HCT116 (cell line): ENCODE measurements around the gene C16orf74. TPM values are rescaled to one million over a fixed set of nuclear protein-coding genes. Genes with fewer than 3 reads are reported as not detected.

Experiments
- ATAC-seq: fragments of 200-7000 bp; cut with Tn5 transposase; 2 replicates; pipeline ENCODE4 v1.9.1; 2020; ENCODE audit warnings: mild to moderate bottlenecking, moderate library complexity
- BruUV-seq: library from RNA; stranded (reverse); fragments of 400-500 nt; replicated peaks from 2 replicates; lab custom pipeline; 2021; lab: Mats Ljungman, UMichigan
- CTCF ChIA-PET: fragments of 300-600 bp; sonication (Branson Sonifier 250); formaldehyde crosslinking; loops from one replicate; lab custom pipeline; 2021; ENCODE audit warnings: antibody characterized with exemption; lab: Charles Lee
- POLR2A ChIA-PET: fragments of 300-600, 350-600 bp; sonication (Branson Sonifier 250); formaldehyde crosslinking; loops from one replicate; lab custom pipeline; 2021; ENCODE audit warnings: antibody characterized with exemption; lab: Charles Lee
- RAD21 ChIA-PET, 2 experiments: fragments of 300-600 bp; sonication (Branson Sonifier 250); formaldehyde crosslinking; loops; one replicate each; lab custom pipeline; 2023; ENCODE audit warnings: low total read pairs in 2 of 2; ENCODE audit not compliant: uncharacterized antibody in 2 of 2, unreplicated experiment in 2 of 2, low non-redundant PET in 1 of 2; lab: Charles Lee
- DNase-seq: peaks from one replicate; pipeline ENCODE4 v3.0.0-alpha.2; 2010; ENCODE audit warnings: low read depth, low spot score
- H2AFZ ChIP-seq: fragments of 200-600 bp; shearing (Covaris generic), sonication (generic); 2 replicates; pipeline ENCODE4 v1.6.1; 2017; ENCODE audit warnings: low read depth, mixed run types, mixed read lengths, antibody characterized with exemption, low read length; ENCODE audit not compliant: poor library complexity, severe bottlenecking
- H3K27ac ChIP-seq: 2 replicates; pipeline ENCODE4 v1.5.1; 2012; ENCODE audit warnings: low read depth, low read length
- H3K27me3 ChIP-seq: fragments of 200-600 bp; sonication (generic); 2 replicates; pipeline ENCODE4 v1.6.1; 2016; ENCODE audit warnings: mixed run types, low read length, mixed read lengths; ENCODE audit not compliant: insufficient read depth
- H3K36me3 ChIP-seq, 2 experiments: fragments of 200-500 bp in 1 of 2; fragments of 200-600 bp in 1 of 2; sonication (Bioruptor generic) in 1 of 2; sonication (generic) in 1 of 2; 2 replicates each; pipeline versions ENCODE4 v1.5.1 to v1.6.1; 2014 to 2016; ENCODE audit warnings: low read length in 2 of 2, inconsistent platforms in 1 of 2, mixed read lengths in 1 of 2, mixed run types in 1 of 2; ENCODE audit not compliant: insufficient read depth in 2 of 2, control insufficient read depth in 1 of 2
- H3K4me1 ChIP-seq, 2 experiments: fragments of 200-600 bp in 1 of 2; sonication (generic) in 1 of 2; 2 replicates each; pipeline versions ENCODE4 v1.5.1 to v1.6.1; 2012 to 2017; ENCODE audit warnings: low read length in 2 of 2, inconsistent platforms in 1 of 2, mild to moderate bottlenecking in 1 of 2, mixed read lengths in 1 of 2, mixed run types in 1 of 2, moderate library complexity in 1 of 2; ENCODE audit not compliant: insufficient read depth in 2 of 2, control insufficient read depth in 1 of 2
- H3K4me2 ChIP-seq: fragments of 200-600 bp; sonication (generic); 2 replicates; pipeline ENCODE4 v1.6.1; 2017; ENCODE audit warnings: mixed run types, low read length, mixed read lengths
- H3K4me3 ChIP-seq, 2 experiments: fragments of 200-600 bp in 1 of 2; sonication (generic) in 1 of 2; replicated peaks in 1 of 2; 2 replicates each; pipeline ENCODE4 v1.5.1; 2011 to 2016; ENCODE audit warnings: low read length in 2 of 2, control low read depth in 1 of 2, low read depth in 1 of 2, mild to moderate bottlenecking in 1 of 2, mixed read lengths in 1 of 2, mixed run types in 1 of 2
- H3K79me2 ChIP-seq: fragments of 200-600 bp; sonication (generic); 2 replicates; pipeline ENCODE4 v1.6.1; 2017; ENCODE audit warnings: mild to moderate bottlenecking, mixed run types, low read length, moderate library complexity, mixed read lengths; ENCODE audit not compliant: insufficient read depth
- H3K9ac ChIP-seq: fragments of 200-600 bp; sonication (generic); 2 replicates; pipeline ENCODE4 v1.6.1; 2016; ENCODE audit warnings: low read length, mixed read lengths
- H3K9me2 ChIP-seq: fragments of 200-600 bp; sonication (generic), shearing (Covaris generic); 2 replicates; pipeline ENCODE4 v1.6.1; 2017; ENCODE audit warnings: mixed run types, mild to moderate bottlenecking, moderate library complexity; ENCODE audit not compliant: insufficient read depth
- H3K9me3 ChIP-seq, 2 experiments: fragments of 200-500 bp in 1 of 2; fragments of 200-600 bp in 1 of 2; sonication (Bioruptor generic) in 1 of 2; sonication (generic) in 1 of 2; 2 replicates each; pipeline ENCODE4 v1.6.1; 2014 to 2017; ENCODE audit warnings: low read length in 2 of 2, mixed read lengths in 2 of 2, inconsistent platforms in 1 of 2, low read depth in 1 of 2, mild to moderate bottlenecking in 1 of 2, mixed run types in 1 of 2, moderate library complexity in 1 of 2; ENCODE audit not compliant: control insufficient read depth in 1 of 2, insufficient read depth in 1 of 2
- H4K20me1 ChIP-seq: fragments of 200-600 bp; sonication (generic), shearing (Covaris generic); 2 replicates; pipeline ENCODE4 v1.6.1; 2017; ENCODE audit warnings: mixed run types, mild to moderate bottlenecking, moderate library complexity; ENCODE audit not compliant: insufficient read depth
- CEBPB ChIP-seq: IDR thresholded peaks from 2 replicates; pipeline ENCODE4 v1.6.1; 2012; ENCODE audit warnings: low read depth
- CTCF ChIP-seq, 3 experiments: fragments of 200-600 bp in 1 of 3; sonication (generic) in 1 of 3; IDR thresholded peaks in 2 of 3; conservative IDR thresholded peaks in 1 of 3; 2 replicates each; pipeline ENCODE4 v1.5.1; 2012 to 2017; ENCODE audit warnings: low read depth in 2 of 3, low read length in 2 of 3, antibody characterized with exemption in 1 of 3, borderline replicate concordance in 1 of 3, control low read depth in 1 of 3, mild to moderate bottlenecking in 1 of 3, mixed read lengths in 1 of 3, mixed run types in 1 of 3, moderate library complexity in 1 of 3; ENCODE audit not compliant: insufficient read depth in 1 of 3
- EGR1 ChIP-seq: IDR thresholded peaks from 2 replicates; pipeline ENCODE4 v1.6.1; 2012; ENCODE audit warnings: low read depth
- EZH2phosphoT487 ChIP-seq: fragments of 200-600 bp; IDR thresholded peaks from 2 replicates; pipeline ENCODE4 v1.6.1; 2018; ENCODE audit warnings: antibody characterized with exemption, borderline replicate concordance
- JUND ChIP-seq: IDR thresholded peaks from 2 replicates; pipeline ENCODE4 v1.6.1; 2012
- MAX ChIP-seq: IDR thresholded peaks from 2 replicates; pipeline ENCODE4 v1.6.1; 2012
- RAD21 ChIP-seq: IDR thresholded peaks from 2 replicates; pipeline ENCODE4 v1.6.1; 2012; ENCODE audit warnings: low read depth, mild to moderate bottlenecking
- SIN3A ChIP-seq: IDR thresholded peaks from 2 replicates; pipeline ENCODE4 v1.6.1; 2012; ENCODE audit warnings: low read depth
- SP1 ChIP-seq: IDR thresholded peaks from 2 replicates; pipeline ENCODE4 v1.6.1; 2012; ENCODE audit warnings: low read depth
- YY1 ChIP-seq: IDR thresholded peaks from 2 replicates; pipeline ENCODE4 v1.6.1; 2011; ENCODE audit warnings: low read length, low read depth, moderate library complexity, mild to moderate bottlenecking; ENCODE audit not compliant: insufficient replicate concordance; ENCODE audit errors: extremely low read depth
- ZBTB33 ChIP-seq: IDR thresholded peaks from 2 replicates; pipeline ENCODE4 v1.6.1; 2011; ENCODE audit warnings: mild to moderate bottlenecking, low read length, moderate library complexity; ENCODE audit not compliant: insufficient replicate concordance; ENCODE audit errors: extremely low read depth
- ZNF274 ChIP-seq: fragments of 200-500 bp; sonication (Bioruptor generic); IDR thresholded peaks from 2 replicates; pipeline ENCODE4 v1.6.1; 2014; ENCODE audit warnings: mild to moderate bottlenecking, low read depth, low read length, inconsistent platforms
- intact Hi-C: fragments of 100-400 bp; cut with micrococcal nuclease; formaldehyde crosslinking; loops from 2 replicates; pipeline ENCODE4 v1.10.0; 2022
- total RNA-seq: library from RNA; stranded (reverse); gene quantifications from one replicate; pipeline ENCODE4 v1.2.1, GENCODE V29; 2021; ENCODE audit not compliant: unreplicated experiment

The C16orf74 gene
- total RNA-seq, 1 experiment from 2014 or later: 30.0 TPM

- Histone ChIP-seq H3K27me3 (no peaks in the 10 kb centered on the region), H3K9ac (no peak overlapping the region)
- no peak for TF ChIP-seq YY1
- no peak for TF ChIP-seq JUND
- TF ChIP-seq MAX: no peak
- TF ChIP-seq CEBPB: no peak
- TF ChIP-seq CTCF (IDR thresholded peaks at IDR 0.05 in 2 of 3, conservative IDR thresholded peaks at IDR 0.05 in 1 of 3; ENCODE audit: borderline replicate concordance in 1 of 3, insufficient read depth in 1 of 3, low read depth in 2 of 3, low read length in 2 of 3): no peak
- no peak for TF ChIP-seq ZNF274
- TF ChIP-seq SIN3A: no peak
- no peak for TF ChIP-seq EGR1
- TF ChIP-seq ZBTB33: no peak
- TF ChIP-seq RAD21: no peak
- no peak for TF ChIP-seq SP1
- TF ChIP-seq EZH2phosphoT487: no peak
- TF ChIP-seq, all 23 proteins: peak for 0
- POLR2A ChIA-PET: no interaction called here
- H2AFZ ChIP-seq: no peak overlapping the region
- intact Hi-C loops: no loop called here
- no peaks in the 10 kb centered on the region for H3K9me2 ChIP-seq
- peaks cover 4% of the 10 kb centered on the region; the same call in 1 of the 2 replicates for H4K20me1 ChIP-seq
- CTCF ChIA-PET: interaction anchor here (0.6 kb wide), 1 partner anchor 8 kb away, joined by 3 read pairs; no protein-coding TSS in a partner anchor
- RAD21 ChIA-PET: no interaction called here
- no peak overlapping the region for H3K27ac ChIP-seq
- H3K9me3 ChIP-seq: no peaks in the 10 kb centered on the region
- ATAC-seq: no peak
- no peak for DNase-seq
- no peaks in the 10 kb centered on the region for H3K4me1 ChIP-seq
- no peaks in the 10 kb centered on the region for H3K79me2 ChIP-seq
- BruUV-seq: no TSS peak
- no peak overlapping the region for H3K4me2 ChIP-seq
- no peak overlapping the region for H3K4me3 ChIP-seq
- H3K36me3 ChIP-seq: peaks cover 69 to 81% of the 10 kb centered on the region in 2 experiments; a peak in 3 of 4 replicates
Measured at GRCh38 chr16:85667261-85667660, 83.6 kb downstream of the C16orf74 start.
